HG03457 (cell line): ENCODE data around the gene DLG2.
"Not testable (repeated sequence)": the region's sequence is repeated elsewhere in the genome, so short reads cannot be mapped to it uniquely, and the experiment has no call there.

ENCODE experiments used
- ATAC-seq: cut with Tn5 transposase; IDR thresholded peaks from one replicate; pipeline ENCODE4 v1.9.1; 2021; ENCODE audit warnings: moderate number of reproducible peaks; ENCODE audit not compliant: unreplicated experiment

The DLG2 gene

GRCh38 chr11:85647078-85647477, 19.9 kb upstream of the DLG2 start:
- no peak for ATAC-seq

DNA sequence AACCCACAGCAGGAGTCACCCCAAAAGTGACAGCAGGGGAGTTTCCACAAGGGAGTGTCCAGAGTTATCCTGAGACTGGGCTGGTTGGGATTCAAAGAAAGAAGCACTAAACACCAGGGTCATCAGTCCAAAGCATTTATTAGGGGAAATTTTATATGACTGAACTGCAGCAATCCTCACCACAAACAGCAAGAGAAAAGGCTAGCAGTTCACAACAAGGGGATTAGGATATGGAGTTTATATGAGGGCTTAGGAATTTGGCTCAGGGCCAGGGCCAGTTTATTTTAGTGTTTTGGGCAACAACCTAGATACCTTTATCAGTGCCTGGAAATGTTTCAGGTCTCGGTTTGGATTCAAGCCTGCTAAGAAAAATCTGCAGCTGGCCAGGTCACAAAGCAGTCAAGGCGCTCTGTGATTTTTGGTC, 16.1 kb upstream of the DLG2 start:
- ATAC-seq = no peak

- no peak for ATAC-seq
These were observed 7.6 kb upstream of the DLG2 start for GRCh38 chr11:85634747-85635146.

- ATAC-seq = peak; percentile 1
These were observed 1.7 kb upstream of the DLG2 start for GRCh38 chr11:85628771-85629341.

DNA sequence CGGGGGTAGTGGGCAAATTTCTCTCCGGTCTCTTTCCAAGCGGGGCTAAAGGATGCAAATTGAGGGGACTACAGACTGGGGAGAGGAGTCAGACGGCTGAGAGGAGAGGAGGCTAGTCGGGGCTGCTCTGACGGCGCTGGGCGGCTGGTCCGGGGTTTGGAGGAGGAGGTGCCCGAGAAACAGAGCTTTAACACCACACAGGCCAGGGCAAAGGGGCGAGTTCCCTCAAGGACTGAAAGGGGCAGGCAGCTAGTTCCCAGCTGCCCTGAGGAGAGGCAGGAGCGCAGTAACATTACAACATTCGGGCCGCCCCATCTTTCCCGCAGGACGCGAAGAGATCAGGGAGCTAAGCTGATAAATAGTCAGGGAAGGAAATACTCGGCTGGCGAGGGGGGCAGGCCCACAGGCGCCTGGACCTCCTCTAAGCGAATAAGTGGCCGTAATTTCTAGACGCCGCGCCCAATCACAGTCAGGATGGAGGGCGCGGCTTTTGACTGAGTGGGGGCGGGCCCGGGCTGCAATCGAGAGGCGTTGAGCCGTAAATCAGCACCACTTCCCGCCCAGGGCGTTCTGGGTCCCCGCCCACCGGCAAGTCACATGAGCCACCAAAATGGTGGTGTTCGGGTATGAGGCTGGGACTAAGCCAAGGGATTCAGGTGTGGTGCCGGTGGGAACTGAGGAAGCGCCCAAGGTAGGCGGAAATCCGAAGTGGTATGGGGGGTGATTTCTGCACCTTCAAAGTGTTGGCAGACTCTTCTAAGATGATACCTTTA, 1.0 kb upstream of the DLG2 start, which contains the start of gene TMEM126B:
Gene TMEM126B, plus strand, starts transcription at position 596 of the 773 bp plus-strand sequence. Its CDS starts 15 bp downstream, at position 611.
- peak; percentile 100 for ATAC-seq

DNA sequence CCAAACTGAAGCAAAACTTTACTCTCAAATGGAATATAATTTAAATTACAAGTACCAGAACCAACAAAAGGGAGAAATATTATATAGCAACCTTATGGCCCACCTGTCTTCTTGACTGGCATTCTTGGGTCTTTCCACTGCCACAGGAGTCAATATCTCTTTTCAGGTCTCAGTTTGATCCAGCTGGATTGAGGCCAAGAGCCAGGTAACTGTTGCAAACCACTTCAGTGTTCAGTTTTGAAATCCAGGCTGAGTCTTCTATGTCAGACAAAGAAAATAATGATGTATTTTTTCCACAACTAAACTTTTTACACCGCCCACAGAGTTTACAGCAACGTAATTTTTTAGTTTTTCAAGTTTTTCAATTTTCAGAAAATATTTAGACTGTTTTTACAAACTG, 648 bp downstream of the DLG2 start:
- no peak for ATAC-seq

DNA sequence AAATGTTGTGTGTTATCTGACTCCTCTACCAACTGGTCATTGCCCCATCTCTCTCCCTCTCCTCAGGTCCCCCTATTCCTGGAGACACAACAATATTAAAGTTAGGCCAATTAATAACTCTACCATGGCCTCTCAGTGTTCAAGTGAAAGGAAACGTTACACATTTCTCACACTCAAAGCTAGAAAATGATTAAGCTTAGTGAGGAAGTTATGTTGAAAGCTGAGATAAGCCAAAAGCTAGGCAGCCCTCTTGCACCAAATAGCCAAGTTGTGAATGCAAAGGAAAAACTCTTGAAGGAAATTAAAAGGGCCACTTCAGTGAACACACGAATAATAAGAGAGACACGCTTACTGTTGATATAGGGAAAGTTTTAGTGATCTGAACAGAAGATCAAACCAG, 6.9 kb downstream of the DLG2 start:
- ATAC-seq = no peak

DNA sequence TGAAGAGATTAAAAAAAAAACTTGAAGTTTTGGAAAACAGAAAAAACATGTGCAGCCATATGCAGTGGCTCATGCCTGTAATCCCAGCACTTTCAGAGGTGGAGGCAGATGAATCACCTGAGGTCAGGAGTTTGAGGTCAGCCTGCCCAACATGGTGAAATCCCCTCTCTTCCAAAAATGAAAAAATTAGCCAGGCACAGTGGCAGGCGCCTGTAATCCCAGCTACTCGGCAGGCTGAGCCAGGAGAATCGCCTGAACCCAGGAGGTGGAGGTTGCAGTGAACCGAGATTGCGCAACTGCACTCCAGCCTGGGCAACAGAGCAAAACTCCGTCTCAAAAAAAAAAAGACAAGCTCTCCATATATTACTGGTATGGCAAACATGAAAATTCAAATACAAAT, 7.6 kb downstream of the DLG2 start:
- ATAC-seq = no peak

DNA sequence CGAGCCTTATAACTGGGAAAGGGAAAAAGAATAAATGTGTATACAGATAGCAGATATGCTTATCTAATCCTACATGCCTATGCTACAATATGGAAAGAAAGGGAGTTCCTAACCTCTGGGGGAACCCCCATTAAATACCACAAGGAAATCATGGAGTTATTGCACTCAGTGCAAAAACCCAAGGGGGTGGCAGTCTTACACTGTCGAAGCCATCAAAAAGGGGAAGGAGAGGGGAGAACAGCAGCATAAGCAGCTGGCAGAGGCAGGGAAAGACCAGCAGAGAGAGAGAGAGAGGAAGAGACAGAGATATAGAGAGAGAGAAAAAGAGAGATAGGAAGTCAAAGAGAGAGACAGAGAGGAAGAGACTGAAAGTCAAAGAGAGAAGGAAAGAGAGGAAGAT, 15.5 kb downstream of the DLG2 start:
- not testable (repeated sequence) for ATAC-seq

- not testable (repeated sequence) for ATAC-seq
These were observed 17.9 kb downstream of the DLG2 start for GRCh38 chr11:85609286-85609685.

- ATAC-seq = not testable (repeated sequence)
These were observed 18.5 kb downstream of the DLG2 start for GRCh38 chr11:85608621-85609020.

GRCh38 chr11:85606237-85606636, 20.9 kb downstream of the DLG2 start:
- not testable (repeated sequence) for ATAC-seq

GRCh38 chr11:85603220-85603619, 23.9 kb downstream of the DLG2 start:
- ATAC-seq = no peak

DNA sequence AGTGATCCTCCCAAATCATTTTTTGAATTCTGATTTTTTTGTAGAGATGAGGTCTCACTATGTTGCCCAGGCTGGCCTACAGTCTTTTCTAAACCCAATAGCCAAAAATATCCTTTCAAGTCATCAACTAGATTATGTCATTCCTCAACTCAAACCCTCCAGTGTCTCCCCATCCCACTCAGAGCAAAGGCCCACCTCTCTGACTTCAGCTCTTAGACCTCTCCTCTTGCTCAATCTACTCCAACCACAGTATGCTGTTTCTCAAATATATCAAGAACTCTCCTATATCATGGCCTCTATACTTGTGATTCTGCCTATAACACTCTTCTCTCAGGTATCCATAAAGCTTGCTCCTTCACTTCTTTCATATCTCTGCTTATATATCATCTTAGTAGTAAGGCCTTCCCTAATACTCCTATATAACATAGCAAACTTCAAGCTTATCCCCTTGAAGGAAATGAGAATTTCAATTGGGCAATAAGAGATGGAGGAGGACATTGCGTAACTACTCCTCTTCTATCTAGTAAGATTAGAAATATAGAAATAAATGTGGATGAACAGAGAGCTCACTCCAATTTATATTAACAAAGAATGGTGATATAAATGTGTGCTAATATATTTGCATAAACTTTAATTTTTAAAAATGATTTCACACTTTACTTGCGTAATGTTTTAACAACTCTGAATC, 24.5 kb downstream of the DLG2 start:
- no peak for ATAC-seq

GRCh38 chr11:85599083-85599482, 28.1 kb downstream of the DLG2 start:
- no peak for ATAC-seq

- no peak for ATAC-seq
These were observed 30.3 kb downstream of the DLG2 start for GRCh38 chr11:85596886-85597285.

- no peak for ATAC-seq
These were observed 31.8 kb downstream of the DLG2 start for GRCh38 chr11:85595285-85595884.

GRCh38 chr11:85590848-85591483, 36.2 kb downstream of the DLG2 start:
- no peak for ATAC-seq

DNA sequence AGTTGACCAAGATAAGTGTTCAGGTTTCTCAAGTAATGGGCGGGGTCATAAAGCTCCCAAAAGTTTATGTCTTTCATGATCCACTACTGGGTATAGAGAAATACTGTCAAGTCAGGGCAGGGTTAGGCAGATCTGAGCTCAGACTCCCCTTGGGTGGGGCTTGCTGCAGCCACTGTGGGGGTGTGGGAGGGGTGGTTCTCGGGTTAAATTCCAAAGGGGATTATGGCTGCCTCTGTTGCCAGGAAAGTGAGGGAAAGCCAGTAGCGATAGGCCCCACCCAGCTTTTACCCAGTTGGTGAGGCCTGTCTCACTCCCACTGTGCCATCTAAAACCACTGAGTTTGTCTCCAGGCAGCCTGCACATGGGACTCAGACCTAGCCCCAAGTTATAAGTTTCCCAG, 37.8 kb downstream of the DLG2 start:
- ATAC-seq = no peak

GRCh38 chr11:85582111-85582510, 45.0 kb downstream of the DLG2 start:
- ATAC-seq = no peak

- no peak for ATAC-seq
These were observed 51.8 kb downstream of the DLG2 start for GRCh38 chr11:85575388-85575787.
